Liver (tissue), 9 donors: ENCODE data around the gene EVL. TPM values are rescaled to one million over a fixed set of nuclear protein-coding genes. Genes with fewer than 3 reads are reported as not detected.

Experiments
- DNase-seq: peaks from one replicate; pipeline ENCODE4 v3.0.0-alpha.2; 2017; ENCODE audit warnings: low spot score
- H3K27ac ChIP-seq, 2 donors: one replicate each; pipeline ENCODE4 v1.7.0; 2013; ENCODE audit warnings: inconsistent platforms in 2 of 2, low read length in 2 of 2, control low read depth in 1 of 2, low read depth in 1 of 2, mild to moderate bottlenecking in 1 of 2
- H3K27me3 ChIP-seq, 4 donors: one replicate each; pipeline versions ENCODE4 v1.6.1 to v1.7.0; 2013; ENCODE audit warnings: low read length in 3 of 4, inconsistent platforms in 1 of 4, mild to moderate bottlenecking in 1 of 4, moderate library complexity in 1 of 4; ENCODE audit not compliant: control insufficient read depth in 4 of 4, insufficient read depth in 4 of 4
- H3K36me3 ChIP-seq, 4 donors: one replicate each; pipeline versions ENCODE4 v1.6.1 to v1.7.0; 2013; ENCODE audit warnings: low read length in 3 of 4, mild to moderate bottlenecking in 3 of 4, low read depth in 1 of 4, moderate library complexity in 1 of 4; ENCODE audit not compliant: control insufficient read depth in 4 of 4, insufficient read depth in 3 of 4
- H3K4me1 ChIP-seq, 4 donors: one replicate each; pipeline versions ENCODE4 v1.6.1 to v1.7.0; 2013; ENCODE audit warnings: low read length in 3 of 4, mild to moderate bottlenecking in 3 of 4, moderate library complexity in 1 of 4; ENCODE audit not compliant: control insufficient read depth in 4 of 4, insufficient read depth in 4 of 4
- H3K4me3 ChIP-seq, 3 donors: one replicate each; pipeline versions ENCODE4 v1.6.1 to v1.7.0; 2013; ENCODE audit warnings: low read length in 3 of 3, control low read depth in 1 of 3, low read depth in 1 of 3, mild to moderate bottlenecking in 1 of 3
- H3K9ac ChIP-seq, 2 donors: one replicate each; pipeline ENCODE4 v1.7.0; 2013; ENCODE audit warnings: low read length in 2 of 2, mild to moderate bottlenecking in 2 of 2, moderate library complexity in 2 of 2, control low read depth in 1 of 2, low read depth in 1 of 2
- H3K9me3 ChIP-seq, 4 donors: one replicate each; pipeline versions ENCODE4 v1.6.1 to v1.7.0; 2013; ENCODE audit warnings: low read length in 3 of 4; ENCODE audit not compliant: control insufficient read depth in 4 of 4
- FOXA1 ChIP-seq: IDR thresholded peaks from 2 replicates; pipeline ENCODE4 v1.6.1; 2016; ENCODE audit warnings: antibody characterized with exemption
- FOXA2 ChIP-seq: IDR thresholded peaks from 2 replicates; pipeline ENCODE4 v1.6.1; 2016; ENCODE audit warnings: antibody characterized with exemption
- GABPA ChIP-seq, 2 donors: IDR thresholded peaks in 1 of 2; conservative IDR thresholded peaks in 1 of 2; 2 replicates each; pipeline ENCODE4 v1.6.1; 2016; ENCODE audit warnings: antibody characterized with exemption in 2 of 2, mild to moderate bottlenecking in 1 of 2, moderate library complexity in 1 of 2
- HNF4G ChIP-seq: IDR thresholded peaks from 2 replicates; pipeline ENCODE4 v1.6.1; 2016; ENCODE audit warnings: antibody characterized with exemption
- JUND ChIP-seq, 2 donors: IDR thresholded peaks; 2 replicates each; pipeline ENCODE4 v1.6.1; 2016; ENCODE audit warnings: antibody characterized with exemption in 2 of 2
- NR2F2 ChIP-seq: IDR thresholded peaks from 2 replicates; pipeline ENCODE4 v1.6.1; 2016; ENCODE audit warnings: antibody characterized with exemption
- RXRA ChIP-seq, 2 donors: IDR thresholded peaks; 2 replicates each; pipeline ENCODE4 v1.6.1; 2017 to 2018; ENCODE audit warnings: antibody characterized with exemption in 2 of 2, mild to moderate bottlenecking in 1 of 2
- SP1 ChIP-seq: IDR thresholded peaks from 2 replicates; pipeline ENCODE4 v1.6.1; 2018; ENCODE audit warnings: antibody characterized with exemption, mild to moderate bottlenecking
- TAF1 ChIP-seq: conservative IDR thresholded peaks from 2 replicates; pipeline ENCODE4 v1.6.1; 2016; ENCODE audit warnings: antibody characterized with exemption, mild to moderate bottlenecking
- YY1 ChIP-seq: IDR thresholded peaks from 2 replicates; pipeline ENCODE4 v1.6.1; 2016; ENCODE audit warnings: antibody characterized with exemption, mild to moderate bottlenecking
- WGBS: extraction: QIAGEN DNeasy Blood & Tissue Kit; methylation state at CpG from one replicate; pipeline ENCODE4 v1.1.7; 2013; 5-methylcytosine and 5-hydroxymethylcytosine counted together
- polyA plus RNA-seq, 2 donors: library from polyadenylated mRNA; stranded (reverse) in 1 of 2; unstranded in 1 of 2; fragments of 200-250 nt in 1 of 2; fragments of >200 nt in 1 of 2; fragmentation: Nextera tagmentation in 1 of 2; extraction: Ambion mirVana in 1 of 2; gene quantifications; one replicate each; pipeline versions ENCODE4 v1.2.1 to v1.2.3, GENCODE V29; 2013 to 2015
- total RNA-seq, 2 donors: library from RNA; depleted of rRNA; stranded (reverse); fragments of >200 nt; gene quantifications; one replicate each; pipeline ENCODE4 v1.2.3, GENCODE V29; 2014
- TF ChIP-seq, protein P1 (sequence below): IDR thresholded peaks from 2 replicates; pipeline ENCODE4 v1.6.1; 2016; ENCODE audit warnings: antibody characterized with exemption
- TF ChIP-seq, protein P2 (sequence below): IDR thresholded peaks from 2 replicates; pipeline ENCODE4 v1.6.1; 2016; ENCODE audit warnings: antibody characterized with exemption
- TF ChIP-seq, protein P3 (sequence below): IDR thresholded peaks from 2 replicates; pipeline ENCODE4 v1.6.1; 2016; ENCODE audit warnings: antibody characterized with exemption
- TF ChIP-seq, protein P4 (sequence below): IDR thresholded peaks from 2 replicates; pipeline ENCODE4 v1.6.1; 2016; ENCODE audit warnings: antibody characterized with exemption, mild to moderate bottlenecking
- TF ChIP-seq, protein P5 (sequence below): fragments of 150-350 bp; IDR thresholded peaks from 2 replicates; pipeline ENCODE4 v1.5.1; 2017; ENCODE audit warnings: improper control_type of control experiment, low read depth, low read length; ENCODE audit not compliant: missing input control
- donor health status: healthy.
- donor health status: healthy.
- donor health status: healthy.
- donor health status: healthy.
- donor health status: healthy.

The EVL gene
- total and polyA plus RNA-seq, 4 donors, result 11.3 to 85.9 (median 33.9) TPM

DNA sequence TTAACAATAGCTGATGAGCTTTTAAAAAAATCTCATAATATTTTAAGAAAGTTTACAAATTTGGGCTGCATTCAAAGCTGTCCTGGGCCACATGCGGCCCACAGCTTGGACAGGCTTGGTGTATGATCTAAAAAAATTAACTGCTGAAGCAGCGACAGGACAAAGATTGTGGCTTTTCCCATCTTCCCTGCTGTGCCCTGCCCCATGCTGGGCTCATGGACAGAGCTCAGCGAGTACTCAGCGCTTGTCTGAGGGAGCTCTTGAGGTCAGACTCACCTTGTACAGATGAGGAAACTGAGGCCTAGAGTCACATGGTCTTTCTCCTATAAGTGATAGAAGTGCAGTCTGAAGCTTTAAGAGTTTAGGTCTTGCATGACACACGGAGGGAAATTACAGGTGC is 15.0 kb downstream of the EVL start:
- no peak for TF ChIP-seq GABPA (IDR thresholded peaks at IDR 0.05 in 1 of 2, conservative IDR thresholded peaks at IDR 0.05 in 1 of 2)
- no peak for TF ChIP-seq RXRA (IDR thresholded peaks at IDR 0.05)
- no peak for TF ChIP-seq SP1
- TF ChIP-seq, protein P1, sequence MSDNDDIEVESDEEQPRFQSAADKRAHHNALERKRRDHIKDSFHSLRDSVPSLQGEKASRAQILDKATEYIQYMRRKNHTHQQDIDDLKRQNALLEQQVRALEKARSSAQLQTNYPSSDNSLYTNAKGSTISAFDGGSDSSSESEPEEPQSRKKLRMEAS, result no peak
- no peak for TF ChIP-seq FOXA1
- no peak for TF ChIP-seq FOXA2
- TF ChIP-seq YY1, result no peak
- no peak for TF ChIP-seq TAF1
- TF ChIP-seq, protein P2, sequence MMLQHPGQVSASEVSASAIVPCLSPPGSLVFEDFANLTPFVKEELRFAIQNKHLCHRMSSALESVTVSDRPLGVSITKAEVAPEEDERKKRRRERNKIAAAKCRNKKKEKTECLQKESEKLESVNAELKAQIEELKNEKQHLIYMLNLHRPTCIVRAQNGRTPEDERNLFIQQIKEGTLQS, result no peak
- no peak for TF ChIP-seq NR2F2
- DNase-seq, result no peak
- Histone ChIP-seq H3K36me3 (peaks cover 0 to 6% (median 2%) of the 10 kb centered on the region in 4 donors), H3K4me3 (no peak overlapping the region), H3K9ac (no peak overlapping the region), H3K9me3 (no peaks in the 10 kb centered on the region), H3K27me3 (no peaks in the 10 kb centered on the region), H3K27ac (no peak overlapping the region), H3K4me1 (peaks cover 0 to 10% (median under 1%) of the 10 kb centered on the region in 4 donors)
- 95% methylated on average over 5 of the region's 5 CpGs for WGBS

DNA sequence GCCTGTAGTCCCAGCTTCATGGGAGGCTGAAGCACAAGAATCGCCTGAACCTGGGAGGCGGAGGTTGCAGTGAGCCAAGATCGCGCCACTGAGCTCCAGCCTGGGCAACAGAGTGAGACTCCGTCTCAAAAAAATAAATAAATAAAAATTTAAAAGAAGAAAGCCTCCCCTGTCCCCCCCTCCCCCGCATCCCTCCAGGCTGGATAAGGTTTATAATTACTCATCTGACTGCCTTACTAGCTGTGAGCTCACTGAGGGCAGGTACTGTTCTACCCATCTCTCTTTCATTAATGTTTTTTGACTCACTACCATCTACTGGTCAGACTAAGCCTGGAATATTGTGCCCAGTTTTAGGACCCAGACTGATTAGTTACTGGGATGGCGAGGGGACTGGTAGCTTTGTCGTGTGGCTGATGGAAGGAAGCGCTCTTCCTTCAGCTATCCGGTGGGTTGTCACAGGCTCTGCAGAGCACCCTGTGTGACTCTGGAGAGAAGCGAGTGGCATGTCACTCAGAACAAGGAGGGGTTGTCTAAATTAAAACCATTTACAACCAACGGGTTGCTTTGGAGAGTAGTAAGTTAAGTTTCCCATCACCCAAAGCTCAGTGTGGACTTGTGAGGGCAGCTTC is 16.9 kb downstream of the EVL start:
- DNase-seq, result no peak
- 90% methylated on average over 12 of the region's 12 CpGs for WGBS
- H3K27ac ChIP-seq, result no peak overlapping the region
- TF ChIP-seq YY1 (no peak), GABPA (IDR thresholded peaks at IDR 0.05 in 1 of 2, conservative IDR thresholded peaks at IDR 0.05 in 1 of 2) (no peak), HNF4G (no peak)
- TF ChIP-seq, protein P2, result no peak
- TF ChIP-seq, protein P3, sequence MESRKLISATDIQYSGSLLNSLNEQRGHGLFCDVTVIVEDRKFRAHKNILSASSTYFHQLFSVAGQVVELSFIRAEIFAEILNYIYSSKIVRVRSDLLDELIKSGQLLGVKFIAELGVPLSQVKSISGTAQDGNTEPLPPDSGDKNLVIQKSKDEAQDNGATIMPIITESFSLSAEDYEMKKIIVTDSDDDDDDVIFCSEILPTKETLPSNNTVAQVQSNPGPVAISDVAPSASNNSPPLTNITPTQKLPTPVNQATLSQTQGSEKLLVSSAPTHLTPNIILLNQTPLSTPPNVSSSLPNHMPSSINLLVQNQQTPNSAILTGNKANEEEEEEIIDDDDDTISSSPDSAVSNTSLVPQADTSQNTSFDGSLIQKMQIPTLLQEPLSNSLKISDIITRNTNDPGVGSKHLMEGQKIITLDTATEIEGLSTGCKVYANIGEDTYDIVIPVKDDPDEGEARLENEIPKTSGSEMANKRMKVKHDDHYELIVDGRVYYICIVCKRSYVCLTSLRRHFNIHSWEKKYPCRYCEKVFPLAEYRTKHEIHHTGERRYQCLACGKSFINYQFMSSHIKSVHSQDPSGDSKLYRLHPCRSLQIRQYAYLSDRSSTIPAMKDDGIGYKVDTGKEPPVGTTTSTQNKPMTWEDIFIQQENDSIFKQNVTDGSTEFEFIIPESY, result no peak
- peaks cover 0 to 4% (median 0%) of the 10 kb centered on the region in 4 donors for H3K4me1 ChIP-seq
- H3K27me3 ChIP-seq, result no peaks in the 10 kb centered on the region
- no peak overlapping the region for H3K4me3 ChIP-seq
- peaks cover 0 to 10% (median 5%) of the 10 kb centered on the region in 4 donors for H3K36me3 ChIP-seq
- no peaks in the 10 kb centered on the region for H3K9me3 ChIP-seq
- H3K9ac ChIP-seq, result no peak overlapping the region

DNA sequence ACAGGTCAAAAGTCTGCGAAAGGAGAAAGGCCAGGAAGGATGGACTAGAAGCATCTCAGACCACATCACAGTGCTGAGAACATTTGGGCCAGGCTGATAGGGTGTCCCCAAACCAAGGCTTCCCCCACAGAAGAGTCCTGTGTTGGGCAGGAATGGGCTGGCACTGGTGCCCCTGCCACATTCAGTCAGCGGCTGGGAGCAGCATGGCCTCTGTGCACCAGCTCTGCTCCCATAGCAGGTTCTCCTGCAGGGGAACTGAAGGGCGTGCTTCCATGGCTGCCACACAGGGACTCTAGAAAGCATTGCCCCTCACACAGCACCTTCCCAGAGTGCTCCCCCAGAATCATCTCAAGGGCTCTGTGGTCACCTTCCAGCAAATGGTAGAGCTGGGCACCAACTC is 17.5 kb downstream of the EVL start:
- H3K27ac ChIP-seq, result no peak overlapping the region
- no peak overlapping the region for H3K4me3 ChIP-seq
- no peaks in the 10 kb centered on the region for H3K9me3 ChIP-seq
- 96% methylated on average over 3 of the region's 3 CpGs for WGBS
- DNase-seq, result no peak
- peaks cover 0 to 12% (median 5%) of the 10 kb centered on the region in 4 donors for H3K36me3 ChIP-seq
- no peak overlapping the region for H3K9ac ChIP-seq
- H3K27me3 ChIP-seq, result no peaks in the 10 kb centered on the region
- H3K4me1 ChIP-seq, result peaks cover 0 to 4% (median 0%) of the 10 kb centered on the region in 4 donors
- TF ChIP-seq SP1 (no peak), RXRA (IDR thresholded peaks at IDR 0.05) (no peak), FOXA2 (no peak), HNF4G (no peak), NR2F2 (no peak), FOXA1 (no peak), JUND (IDR thresholded peaks at IDR 0.05) (no peak)
- TF ChIP-seq, protein P4, sequence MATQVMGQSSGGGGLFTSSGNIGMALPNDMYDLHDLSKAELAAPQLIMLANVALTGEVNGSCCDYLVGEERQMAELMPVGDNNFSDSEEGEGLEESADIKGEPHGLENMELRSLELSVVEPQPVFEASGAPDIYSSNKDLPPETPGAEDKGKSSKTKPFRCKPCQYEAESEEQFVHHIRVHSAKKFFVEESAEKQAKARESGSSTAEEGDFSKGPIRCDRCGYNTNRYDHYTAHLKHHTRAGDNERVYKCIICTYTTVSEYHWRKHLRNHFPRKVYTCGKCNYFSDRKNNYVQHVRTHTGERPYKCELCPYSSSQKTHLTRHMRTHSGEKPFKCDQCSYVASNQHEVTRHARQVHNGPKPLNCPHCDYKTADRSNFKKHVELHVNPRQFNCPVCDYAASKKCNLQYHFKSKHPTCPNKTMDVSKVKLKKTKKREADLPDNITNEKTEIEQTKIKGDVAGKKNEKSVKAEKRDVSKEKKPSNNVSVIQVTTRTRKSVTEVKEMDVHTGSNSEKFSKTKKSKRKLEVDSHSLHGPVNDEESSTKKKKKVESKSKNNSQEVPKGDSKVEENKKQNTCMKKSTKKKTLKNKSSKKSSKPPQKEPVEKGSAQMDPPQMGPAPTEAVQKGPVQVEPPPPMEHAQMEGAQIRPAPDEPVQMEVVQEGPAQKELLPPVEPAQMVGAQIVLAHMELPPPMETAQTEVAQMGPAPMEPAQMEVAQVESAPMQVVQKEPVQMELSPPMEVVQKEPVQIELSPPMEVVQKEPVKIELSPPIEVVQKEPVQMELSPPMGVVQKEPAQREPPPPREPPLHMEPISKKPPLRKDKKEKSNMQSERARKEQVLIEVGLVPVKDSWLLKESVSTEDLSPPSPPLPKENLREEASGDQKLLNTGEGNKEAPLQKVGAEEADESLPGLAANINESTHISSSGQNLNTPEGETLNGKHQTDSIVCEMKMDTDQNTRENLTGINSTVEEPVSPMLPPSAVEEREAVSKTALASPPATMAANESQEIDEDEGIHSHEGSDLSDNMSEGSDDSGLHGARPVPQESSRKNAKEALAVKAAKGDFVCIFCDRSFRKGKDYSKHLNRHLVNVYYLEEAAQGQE, result no peak
- TF ChIP-seq, protein P2, result no peak
- TF ChIP-seq, protein P5, sequence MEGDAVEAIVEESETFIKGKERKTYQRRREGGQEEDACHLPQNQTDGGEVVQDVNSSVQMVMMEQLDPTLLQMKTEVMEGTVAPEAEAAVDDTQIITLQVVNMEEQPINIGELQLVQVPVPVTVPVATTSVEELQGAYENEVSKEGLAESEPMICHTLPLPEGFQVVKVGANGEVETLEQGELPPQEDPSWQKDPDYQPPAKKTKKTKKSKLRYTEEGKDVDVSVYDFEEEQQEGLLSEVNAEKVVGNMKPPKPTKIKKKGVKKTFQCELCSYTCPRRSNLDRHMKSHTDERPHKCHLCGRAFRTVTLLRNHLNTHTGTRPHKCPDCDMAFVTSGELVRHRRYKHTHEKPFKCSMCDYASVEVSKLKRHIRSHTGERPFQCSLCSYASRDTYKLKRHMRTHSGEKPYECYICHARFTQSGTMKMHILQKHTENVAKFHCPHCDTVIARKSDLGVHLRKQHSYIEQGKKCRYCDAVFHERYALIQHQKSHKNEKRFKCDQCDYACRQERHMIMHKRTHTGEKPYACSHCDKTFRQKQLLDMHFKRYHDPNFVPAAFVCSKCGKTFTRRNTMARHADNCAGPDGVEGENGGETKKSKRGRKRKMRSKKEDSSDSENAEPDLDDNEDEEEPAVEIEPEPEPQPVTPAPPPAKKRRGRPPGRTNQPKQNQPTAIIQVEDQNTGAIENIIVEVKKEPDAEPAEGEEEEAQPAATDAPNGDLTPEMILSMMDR, result no peak
- TF ChIP-seq, protein P3, result no peak
